SK-N-SH treated with all-trans-retinoic acid at 6 μM for 48 hours (cell line): ENCODE data around the gene CPVL.
A peak's percentile ranks its signal among the peaks of the same experiment; 100 is the strongest.

ENCODE experiments used
- ATAC-seq: fragments of 200-7000 bp; cut with Tn5 transposase; 3 replicates; pipeline ENCODE4 v1.9.1; 2020; ENCODE audit warnings: mild to moderate bottlenecking, moderate library complexity
- ARNTL ChIP-seq: fragments of 450-650 bp; formaldehyde crosslinking; IDR thresholded peaks from 2 replicates; pipeline ENCODE4 v1.5.0; 2020; ENCODE audit warnings: low read depth, mild to moderate bottlenecking, moderate library complexity, borderline replicate concordance
- OSR1 ChIP-seq: fragments of 250-450 bp; sonication (Bioruptor Pico); IDR thresholded peaks from 2 replicates; pipeline ENCODE4 v1.8.0; 2022; ENCODE audit warnings: moderate library complexity, mild to moderate bottlenecking, inconsistent platforms
- PPARA ChIP-seq: fragments of 250-450 bp; sonication (Bioruptor Pico); IDR thresholded peaks from 2 replicates; pipeline ENCODE4 v1.5.0; 2020; ENCODE audit warnings: mild to moderate bottlenecking, borderline replicate concordance
- RARB ChIP-seq: fragments of 250-450 bp; sonication (Bioruptor Pico); IDR thresholded peaks from 2 replicates; pipeline ENCODE4 v1.8.0; 2021; ENCODE audit warnings: mild to moderate bottlenecking, moderate library complexity
- SNAI2 ChIP-seq: fragments of 250-450 bp; sonication (Bioruptor Pico); IDR thresholded peaks from 2 replicates; pipeline ENCODE4 v1.5.0; 2020; ENCODE audit warnings: mild to moderate bottlenecking, moderate library complexity
- TOX ChIP-seq: fragments of 250-450 bp; sonication (Bioruptor Pico); IDR thresholded peaks from 2 replicates; pipeline ENCODE4 v1.8.0; 2021; ENCODE audit warnings: mild to moderate bottlenecking, moderate library complexity, borderline replicate concordance
- ZC3H10 ChIP-seq: fragments of 250-450 bp; sonication (Bioruptor Pico); IDR thresholded peaks from 2 replicates; pipeline ENCODE4 v1.5.1; 2021; ENCODE audit warnings: mild to moderate bottlenecking, moderate library complexity
- ZFP3 ChIP-seq: fragments of 250-450 bp; sonication (Bioruptor Pico); IDR thresholded peaks from 2 replicates; pipeline ENCODE4 v1.5.0; 2020; ENCODE audit warnings: mild to moderate bottlenecking, moderate library complexity
- ZNF565 ChIP-seq: fragments of 450-650 bp; formaldehyde crosslinking; conservative IDR thresholded peaks from 2 replicates; pipeline ENCODE4 v1.5.0; 2020; ENCODE audit warnings: low read depth, mild to moderate bottlenecking, moderate library complexity
- ZNF8 ChIP-seq: fragments of 450-650 bp; formaldehyde crosslinking; IDR thresholded peaks from 2 replicates; pipeline ENCODE4 v1.5.0; 2020; ENCODE audit warnings: mild to moderate bottlenecking, moderate library complexity
- TF ChIP-seq, protein P1 (sequence below): fragments of 250-450 bp; sonication (Bioruptor Pico); IDR thresholded peaks from 2 replicates; pipeline ENCODE4 v1.5.0; 2020; ENCODE audit warnings: mild to moderate bottlenecking, moderate library complexity
- TF ChIP-seq, protein P2 (sequence below): fragments of 250-450 bp; sonication (Bioruptor Pico); IDR thresholded peaks from 2 replicates; pipeline ENCODE4 v1.8.0; 2020; ENCODE audit warnings: mild to moderate bottlenecking, moderate library complexity, borderline replicate concordance
- TF ChIP-seq, protein P3 (sequence below): fragments of 250-450 bp; sonication (Bioruptor Pico); IDR thresholded peaks from 2 replicates; pipeline ENCODE4 v1.5.1; 2020; ENCODE audit warnings: low read depth, mild to moderate bottlenecking, moderate library complexity
- TF ChIP-seq, protein P4 (sequence below): fragments of 250-450 bp; sonication (Bioruptor Pico); IDR thresholded peaks from 2 replicates; pipeline ENCODE4 v1.8.0; 2021; ENCODE audit warnings: low read depth, mild to moderate bottlenecking, moderate library complexity, borderline replicate concordance
- TF ChIP-seq, protein P5 (sequence below): fragments of 250-450 bp; sonication (Bioruptor Pico); IDR thresholded peaks from 2 replicates; pipeline ENCODE4 v1.5.1; 2021; ENCODE audit warnings: mild to moderate bottlenecking, moderate library complexity

CPVL gene

DNA sequence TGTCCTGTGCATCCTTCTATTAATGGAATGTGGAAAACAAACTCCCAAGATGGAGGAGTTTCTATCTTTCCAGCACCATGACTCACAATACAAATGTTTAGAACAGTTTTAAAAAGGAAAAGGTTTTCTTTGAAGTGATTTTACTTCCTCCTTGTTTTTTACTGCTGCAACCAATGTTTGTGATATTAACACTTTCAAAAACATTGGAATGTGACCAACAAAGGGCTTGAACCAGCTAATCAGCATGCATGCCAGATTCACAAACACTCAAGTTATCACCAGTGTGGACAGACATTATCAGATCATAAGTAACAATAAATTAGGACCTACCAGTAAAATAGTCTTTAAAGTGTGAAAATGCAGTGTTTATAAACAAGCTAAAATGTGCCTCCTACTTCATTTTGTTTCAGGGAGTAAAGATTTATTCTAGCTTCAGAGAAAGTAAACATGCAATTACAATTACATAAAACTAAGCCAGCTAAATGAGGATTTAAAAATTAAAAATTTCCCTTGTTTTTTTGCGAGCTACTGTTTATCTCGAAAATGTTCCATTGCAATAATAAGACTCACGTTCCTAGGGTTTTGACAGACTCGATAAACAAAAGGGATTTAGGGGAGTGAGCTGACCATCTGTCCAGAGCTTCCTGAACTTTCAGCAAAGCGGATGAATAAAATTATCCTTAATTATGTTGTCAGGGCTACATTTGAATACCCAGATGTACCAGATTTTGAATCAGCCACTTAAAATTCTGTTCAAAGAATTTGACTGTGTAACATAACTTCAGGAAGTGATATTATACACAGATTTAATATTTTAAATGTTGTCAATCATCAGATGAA, 29.8 kb downstream of the CPVL start (continued):
- TF ChIP-seq, protein P1, sequence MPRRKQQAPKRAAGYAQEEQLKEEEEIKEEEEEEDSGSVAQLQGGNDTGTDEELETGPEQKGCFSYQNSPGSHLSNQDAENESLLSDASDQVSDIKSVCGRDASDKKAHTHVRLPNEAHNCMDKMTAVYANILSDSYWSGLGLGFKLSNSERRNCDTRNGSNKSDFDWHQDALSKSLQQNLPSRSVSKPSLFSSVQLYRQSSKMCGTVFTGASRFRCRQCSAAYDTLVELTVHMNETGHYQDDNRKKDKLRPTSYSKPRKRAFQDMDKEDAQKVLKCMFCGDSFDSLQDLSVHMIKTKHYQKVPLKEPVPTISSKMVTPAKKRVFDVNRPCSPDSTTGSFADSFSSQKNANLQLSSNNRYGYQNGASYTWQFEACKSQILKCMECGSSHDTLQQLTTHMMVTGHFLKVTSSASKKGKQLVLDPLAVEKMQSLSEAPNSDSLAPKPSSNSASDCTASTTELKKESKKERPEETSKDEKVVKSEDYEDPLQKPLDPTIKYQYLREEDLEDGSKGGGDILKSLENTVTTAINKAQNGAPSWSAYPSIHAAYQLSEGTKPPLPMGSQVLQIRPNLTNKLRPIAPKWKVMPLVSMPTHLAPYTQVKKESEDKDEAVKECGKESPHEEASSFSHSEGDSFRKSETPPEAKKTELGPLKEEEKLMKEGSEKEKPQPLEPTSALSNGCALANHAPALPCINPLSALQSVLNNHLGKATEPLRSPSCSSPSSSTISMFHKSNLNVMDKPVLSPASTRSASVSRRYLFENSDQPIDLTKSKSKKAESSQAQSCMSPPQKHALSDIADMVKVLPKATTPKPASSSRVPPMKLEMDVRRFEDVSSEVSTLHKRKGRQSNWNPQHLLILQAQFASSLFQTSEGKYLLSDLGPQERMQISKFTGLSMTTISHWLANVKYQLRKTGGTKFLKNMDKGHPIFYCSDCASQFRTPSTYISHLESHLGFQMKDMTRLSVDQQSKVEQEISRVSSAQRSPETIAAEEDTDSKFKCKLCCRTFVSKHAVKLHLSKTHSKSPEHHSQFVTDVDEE (CRISPR knock-in tag) = no peak
- no peak for TF ChIP-seq ZC3H10

DNA sequence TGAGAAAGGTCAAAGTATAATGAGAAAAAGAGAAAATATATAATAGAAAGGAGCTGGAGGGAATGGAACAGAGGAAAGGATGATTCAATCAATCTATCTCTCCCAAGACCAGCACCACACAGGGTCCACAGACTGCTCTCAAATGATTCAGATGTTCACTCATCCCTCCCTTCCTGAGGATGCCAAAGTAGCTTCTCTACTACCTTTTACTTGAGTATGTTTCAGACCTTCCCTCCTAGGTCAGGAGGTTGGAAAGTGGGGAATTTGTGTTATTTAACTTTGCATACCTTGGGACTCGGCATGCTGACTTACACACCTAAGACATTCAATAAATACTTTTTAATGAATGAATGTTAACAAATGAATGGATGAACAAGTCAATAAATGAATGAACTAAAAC, 30.6 kb downstream of the CPVL start:
- ATAC-seq = no peak
- TF ChIP-seq PPARA (CRISPR knock-in tag) (no peak), ZNF8 (CRISPR knock-in tag) (no peak), OSR1 (CRISPR knock-in tag) (no peak), TOX (CRISPR knock-in tag) (no peak)
- TF ChIP-seq, protein P2, sequence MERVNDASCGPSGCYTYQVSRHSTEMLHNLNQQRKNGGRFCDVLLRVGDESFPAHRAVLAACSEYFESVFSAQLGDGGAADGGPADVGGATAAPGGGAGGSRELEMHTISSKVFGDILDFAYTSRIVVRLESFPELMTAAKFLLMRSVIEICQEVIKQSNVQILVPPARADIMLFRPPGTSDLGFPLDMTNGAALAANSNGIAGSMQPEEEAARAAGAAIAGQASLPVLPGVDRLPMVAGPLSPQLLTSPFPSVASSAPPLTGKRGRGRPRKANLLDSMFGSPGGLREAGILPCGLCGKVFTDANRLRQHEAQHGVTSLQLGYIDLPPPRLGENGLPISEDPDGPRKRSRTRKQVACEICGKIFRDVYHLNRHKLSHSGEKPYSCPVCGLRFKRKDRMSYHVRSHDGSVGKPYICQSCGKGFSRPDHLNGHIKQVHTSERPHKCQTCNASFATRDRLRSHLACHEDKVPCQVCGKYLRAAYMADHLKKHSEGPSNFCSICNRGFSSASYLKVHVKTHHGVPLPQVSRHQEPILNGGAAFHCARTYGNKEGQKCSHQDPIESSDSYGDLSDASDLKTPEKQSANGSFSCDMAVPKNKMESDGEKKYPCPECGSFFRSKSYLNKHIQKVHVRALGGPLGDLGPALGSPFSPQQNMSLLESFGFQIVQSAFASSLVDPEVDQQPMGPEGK (CRISPR knock-in tag) = no peak
- TF ChIP-seq, protein P3, sequence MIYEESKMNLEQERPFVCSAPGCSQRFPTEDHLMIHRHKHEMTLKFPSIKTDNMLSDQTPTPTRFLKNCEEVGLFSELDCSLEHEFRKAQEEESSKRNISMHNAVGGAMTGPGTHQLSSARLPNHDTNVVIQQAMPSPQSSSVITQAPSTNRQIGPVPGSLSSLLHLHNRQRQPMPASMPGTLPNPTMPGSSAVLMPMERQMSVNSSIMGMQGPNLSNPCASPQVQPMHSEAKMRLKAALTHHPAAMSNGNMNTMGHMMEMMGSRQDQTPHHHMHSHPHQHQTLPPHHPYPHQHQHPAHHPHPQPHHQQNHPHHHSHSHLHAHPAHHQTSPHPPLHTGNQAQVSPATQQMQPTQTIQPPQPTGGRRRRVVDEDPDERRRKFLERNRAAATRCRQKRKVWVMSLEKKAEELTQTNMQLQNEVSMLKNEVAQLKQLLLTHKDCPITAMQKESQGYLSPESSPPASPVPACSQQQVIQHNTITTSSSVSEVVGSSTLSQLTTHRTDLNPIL (CRISPR knock-in tag) = no peak

DNA sequence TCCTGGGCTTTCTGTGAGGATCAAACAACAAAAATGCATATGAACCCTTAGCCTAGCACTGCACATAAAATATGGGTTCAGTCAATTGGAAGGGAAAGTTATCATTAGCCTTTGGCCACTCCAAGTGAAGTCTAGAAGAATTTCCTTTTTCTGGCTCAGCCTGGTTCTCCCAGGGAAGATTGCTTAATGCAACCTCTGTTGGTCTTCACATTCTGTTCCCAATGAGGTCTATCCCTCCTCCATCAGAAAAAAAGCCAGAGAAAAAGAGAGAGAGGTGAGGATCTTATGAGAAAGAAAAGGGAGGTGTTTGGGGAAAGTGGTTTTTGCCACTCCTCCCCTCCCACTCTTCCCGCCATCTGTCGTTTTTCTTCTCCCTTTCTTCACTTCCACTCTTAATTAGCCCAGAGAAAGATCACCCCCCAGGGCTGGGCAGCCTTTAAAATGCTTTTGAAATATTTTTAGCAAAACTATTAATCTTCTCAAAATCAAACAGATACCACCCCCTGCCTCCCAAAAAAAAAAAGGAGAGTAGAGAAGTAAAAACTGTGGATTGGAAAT, 31.1 kb downstream of the CPVL start:
- ATAC-seq = no peak
- TF ChIP-seq, protein P4, sequence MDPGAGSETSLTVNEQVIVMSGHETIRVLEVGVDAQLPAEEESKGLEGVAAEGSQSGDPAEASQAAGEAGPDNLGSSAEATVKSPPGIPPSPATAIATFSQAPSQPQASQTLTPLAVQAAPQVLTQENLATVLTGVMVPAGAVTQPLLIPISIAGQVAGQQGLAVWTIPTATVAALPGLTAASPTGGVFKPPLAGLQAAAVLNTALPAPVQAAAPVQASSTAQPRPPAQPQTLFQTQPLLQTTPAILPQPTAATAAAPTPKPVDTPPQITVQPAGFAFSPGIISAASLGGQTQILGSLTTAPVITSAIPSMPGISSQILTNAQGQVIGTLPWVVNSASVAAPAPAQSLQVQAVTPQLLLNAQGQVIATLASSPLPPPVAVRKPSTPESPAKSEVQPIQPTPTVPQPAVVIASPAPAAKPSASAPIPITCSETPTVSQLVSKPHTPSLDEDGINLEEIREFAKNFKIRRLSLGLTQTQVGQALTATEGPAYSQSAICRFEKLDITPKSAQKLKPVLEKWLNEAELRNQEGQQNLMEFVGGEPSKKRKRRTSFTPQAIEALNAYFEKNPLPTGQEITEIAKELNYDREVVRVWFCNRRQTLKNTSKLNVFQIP (CRISPR knock-in tag) = no peak
- no peak for TF ChIP-seq ARNTL (CRISPR knock-in tag)
- no peak for TF ChIP-seq RARB (CRISPR knock-in tag)
- TF ChIP-seq ZNF565 (CRISPR knock-in tag) = no peak
- TF ChIP-seq, protein P5, sequence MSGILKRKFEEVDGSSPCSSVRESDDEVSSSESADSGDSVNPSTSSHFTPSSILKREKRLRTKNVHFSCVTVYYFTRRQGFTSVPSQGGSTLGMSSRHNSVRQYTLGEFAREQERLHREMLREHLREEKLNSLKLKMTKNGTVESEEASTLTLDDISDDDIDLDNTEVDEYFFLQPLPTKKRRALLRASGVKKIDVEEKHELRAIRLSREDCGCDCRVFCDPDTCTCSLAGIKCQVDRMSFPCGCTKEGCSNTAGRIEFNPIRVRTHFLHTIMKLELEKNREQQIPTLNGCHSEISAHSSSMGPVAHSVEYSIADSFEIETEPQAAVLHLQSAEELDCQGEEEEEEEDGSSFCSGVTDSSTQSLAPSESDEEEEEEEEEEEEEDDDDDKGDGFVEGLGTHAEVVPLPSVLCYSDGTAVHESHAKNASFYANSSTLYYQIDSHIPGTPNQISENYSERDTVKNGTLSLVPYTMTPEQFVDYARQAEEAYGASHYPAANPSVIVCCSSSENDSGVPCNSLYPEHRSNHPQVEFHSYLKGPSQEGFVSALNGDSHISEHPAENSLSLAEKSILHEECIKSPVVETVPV (CRISPR knock-in tag) = no peak
- no peak for TF ChIP-seq OSR1 (CRISPR knock-in tag)
- TF ChIP-seq, protein P1 (CRISPR knock-in tag) = no peak
- TF ChIP-seq PPARA (CRISPR knock-in tag) = no peak
- no peak for TF ChIP-seq ZFP3 (CRISPR knock-in tag)
- no peak for TF ChIP-seq SNAI2 (CRISPR knock-in tag)

DNA sequence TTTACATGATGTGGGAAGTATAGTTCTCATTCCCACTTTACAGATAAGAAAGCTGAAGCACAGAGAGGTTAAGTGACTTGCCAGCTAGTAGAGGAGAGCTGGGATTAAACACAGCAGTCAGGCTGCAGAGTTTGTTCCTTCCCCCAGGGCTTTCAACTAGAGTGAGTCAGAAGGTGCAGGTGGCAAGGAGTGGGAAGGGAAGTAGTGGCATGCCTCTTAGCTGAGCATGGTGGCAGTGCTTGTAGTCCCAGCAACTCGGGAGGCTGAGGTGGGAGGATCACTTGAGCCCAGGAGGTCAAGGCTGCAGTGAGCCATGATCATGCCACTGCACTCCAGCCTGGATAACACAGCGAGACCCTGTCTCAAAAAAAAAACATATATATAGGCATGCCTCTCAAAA, 32.1 kb downstream of the CPVL start:
- ATAC-seq = peak; percentile 31; the same call in 1 of the 3 replicates
